Measurements from ENCODE around the gene COL18A1. TPM values are rescaled to one million over a fixed set of nuclear protein-coding genes. Genes with fewer than 3 reads are reported as not detected.

Gene COL18A1
- total and polyA plus RNA-seq, 4 donors = 44.9 to 308 (median 232) TPM

DNA sequence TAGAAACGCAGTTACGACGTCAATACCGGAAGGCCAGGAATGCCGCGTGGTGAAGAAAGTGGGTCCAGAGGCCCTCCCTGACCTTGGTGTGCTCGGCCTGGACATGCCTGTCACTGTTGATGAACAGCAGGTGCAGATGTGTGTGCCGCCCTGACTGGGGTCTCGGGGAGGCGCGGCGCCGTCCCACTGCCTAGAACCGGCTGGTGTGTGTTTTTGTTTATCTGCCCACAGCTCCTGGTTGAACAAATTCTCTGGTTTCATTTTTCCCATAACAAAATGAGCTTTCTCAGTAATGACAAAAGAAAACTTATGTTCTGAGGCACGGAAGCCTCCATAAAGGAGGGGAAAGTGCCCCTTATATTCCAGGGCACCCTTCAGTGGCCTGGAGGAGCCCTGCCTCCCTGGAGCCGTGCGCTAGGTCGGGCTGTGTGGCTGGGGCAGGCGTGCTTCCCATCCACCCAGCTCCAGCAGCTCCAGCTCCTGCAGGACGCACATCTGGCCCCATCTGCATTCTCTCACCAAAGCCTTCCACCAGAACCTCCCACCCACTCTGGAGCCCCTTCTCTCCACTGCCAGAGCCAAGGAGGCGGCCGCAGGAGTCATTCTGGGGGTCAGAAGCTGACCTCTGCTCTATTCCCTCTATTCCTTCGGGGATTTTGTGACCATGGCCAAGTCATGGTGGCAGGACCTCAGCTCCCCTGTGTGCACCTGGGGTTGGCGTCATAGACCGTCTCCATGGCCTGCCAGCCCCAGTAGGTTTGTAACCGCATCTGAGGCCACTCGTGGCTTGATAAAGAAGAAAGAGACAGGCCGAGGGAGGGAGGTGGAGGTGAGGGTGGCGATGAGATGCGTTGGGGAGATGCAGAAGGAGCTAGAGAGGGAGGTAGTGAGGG is 20.1 kb upstream of the COL18A1 start:
- H3K9me3 ChIP-seq (ENCODE audit: control insufficient read depth in 4 of 4, low read length in 3 of 4) = no peaks in the 10 kb centered on the region
- WGBS = 86% methylated on average over 30 of the region's 30 CpGs
- H3K9ac ChIP-seq (ENCODE audit: low read depth in 1 of 2, low read length in 2 of 2) = no peak overlapping the region
- no peaks in the 10 kb centered on the region for H3K27me3 ChIP-seq (ENCODE audit: control insufficient read depth in 4 of 4, insufficient read depth in 4 of 4, low read length in 3 of 4)
- H3K27ac ChIP-seq (ENCODE audit: low read depth in 1 of 2, low read length in 2 of 2) = no peak overlapping the region
- no peak for TF ChIP-seq HNF4G (IDR thresholded peaks at IDR 0.05)
- TF ChIP-seq FOXA2 (IDR thresholded peaks at IDR 0.05) = no peak
- TF ChIP-seq FOXA1 (IDR thresholded peaks at IDR 0.05) = no peak
- no peak for TF ChIP-seq REST (IDR thresholded peaks at IDR 0.05)
- TF ChIP-seq ZBTB33 (IDR thresholded peaks at IDR 0.05) = no peak
- no peak for TF ChIP-seq RXRA (IDR thresholded peaks at IDR 0.05)
- no peak for TF ChIP-seq ATF3 (IDR thresholded peaks at IDR 0.05)
- H3K4me3 ChIP-seq (ENCODE audit: low read depth in 1 of 3, low read length in 3 of 3) = no peak overlapping the region
- peaks cover 0 to 3% (median 2%) of the 10 kb centered on the region in 4 donors for H3K4me1 ChIP-seq (ENCODE audit: control insufficient read depth in 4 of 4, insufficient read depth in 4 of 4, low read length in 3 of 4)
- DNase-seq (ENCODE audit: low spot score) = no peak
- no peaks in the 10 kb centered on the region for H3K36me3 ChIP-seq (ENCODE audit: control insufficient read depth in 4 of 4, insufficient read depth in 3 of 4, low read depth in 1 of 4, low read length in 3 of 4)

GRCh38 chr21:45385549-45386050 is 19.4 kb upstream of the COL18A1 start:
- Histone ChIP-seq H3K36me3 (ENCODE audit: control insufficient read depth in 4 of 4, insufficient read depth in 3 of 4, low read depth in 1 of 4, low read length in 3 of 4) (no peaks in the 10 kb centered on the region), H3K9me3 (ENCODE audit: control insufficient read depth in 4 of 4, low read length in 3 of 4) (no peaks in the 10 kb centered on the region), H3K9ac (ENCODE audit: low read depth in 1 of 2, low read length in 2 of 2) (no peak overlapping the region), H3K4me3 (ENCODE audit: low read depth in 1 of 3, low read length in 3 of 3) (no peak overlapping the region), H3K27ac (ENCODE audit: low read depth in 1 of 2, low read length in 2 of 2) (no peak overlapping the region), H3K27me3 (ENCODE audit: control insufficient read depth in 4 of 4, insufficient read depth in 4 of 4, low read length in 3 of 4) (no peaks in the 10 kb centered on the region), H3K4me1 (ENCODE audit: control insufficient read depth in 4 of 4, insufficient read depth in 4 of 4, low read length in 3 of 4) (peaks cover 0 to 3% (median 2%) of the 10 kb centered on the region in 4 donors)
- DNase-seq (ENCODE audit: low spot score) = no peak
- TF ChIP-seq NR2F2 (IDR thresholded peaks at IDR 0.05) = no peak
- TF ChIP-seq TAF1 (conservative IDR thresholded peaks at IDR 0.05) = no peak
- no peak for TF ChIP-seq REST (IDR thresholded peaks at IDR 0.05)
- no peak for TF ChIP-seq SP1 (IDR thresholded peaks at IDR 0.05)
- no peak for TF ChIP-seq YY1 (IDR thresholded peaks at IDR 0.05)
- TF ChIP-seq, protein P1, sequence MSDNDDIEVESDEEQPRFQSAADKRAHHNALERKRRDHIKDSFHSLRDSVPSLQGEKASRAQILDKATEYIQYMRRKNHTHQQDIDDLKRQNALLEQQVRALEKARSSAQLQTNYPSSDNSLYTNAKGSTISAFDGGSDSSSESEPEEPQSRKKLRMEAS (IDR thresholded peaks at IDR 0.05) = no peak
- TF ChIP-seq FOXA2 (IDR thresholded peaks at IDR 0.05) = no peak
- TF ChIP-seq HNF4A (conservative IDR thresholded peaks at IDR 0.05) = no peak
- no peak for TF ChIP-seq GABPA (IDR thresholded peaks at IDR 0.05 in 1 of 2, conservative IDR thresholded peaks at IDR 0.05 in 1 of 2)
- no peak for TF ChIP-seq ZBTB33 (IDR thresholded peaks at IDR 0.05)
- WGBS = 92% methylated on average over 21 of the region's 21 CpGs

Measured in liver (tissue), 9 donors.